GM21381 (cell line): Measurements from ENCODE around the gene TSEN2.
"Not testable (repeated sequence)": the region's sequence is repeated elsewhere in the genome, so short reads cannot be mapped to it uniquely, and the experiment has no call there.

ENCODE experiments used
- ATAC-seq: cut with Tn5 transposase; IDR thresholded peaks from one replicate; pipeline ENCODE4 v1.9.1; 2021; ENCODE audit warnings: mild to moderate bottlenecking, moderate library complexity; ENCODE audit not compliant: unreplicated experiment

TSEN2 gene

GRCh38 chr3:12501360-12502020 lies 17.2 kb downstream of the TSEN2 start:
- ATAC-seq = no peak

- no peak for ATAC-seq
Measured at GRCh38 chr3:12503126-12503957, 19.1 kb downstream of the TSEN2 start.

GRCh38 chr3:12506201-12506709 lies 22.0 kb downstream of the TSEN2 start:
- ATAC-seq = no peak

- ATAC-seq = no peak
Measured at GRCh38 chr3:12507591-12508281, 23.5 kb downstream of the TSEN2 start.

- ATAC-seq = no peak
Measured at GRCh38 chr3:12508291-12508700, 24.0 kb downstream of the TSEN2 start.

GRCh38 chr3:12509466-12509865 lies 25.2 kb downstream of the TSEN2 start:
- no peak for ATAC-seq

GRCh38 chr3:12512534-12513118 lies 28.3 kb downstream of the TSEN2 start:
- ATAC-seq = no peak

- no peak for ATAC-seq
Measured at GRCh38 chr3:12513694-12514446, 29.6 kb downstream of the TSEN2 start.

GRCh38 chr3:12515631-12516030 lies 31.4 kb downstream of the TSEN2 start:
- ATAC-seq = no peak

GRCh38 chr3:12516873-12517272 lies 32.6 kb downstream of the TSEN2 start:
- ATAC-seq = no peak

- ATAC-seq = no peak
Measured at GRCh38 chr3:12518261-12519028, 34.2 kb downstream of the TSEN2 start.

GRCh38 chr3:12521010-12521409 lies 36.7 kb downstream of the TSEN2 start:
- ATAC-seq = no peak

- no peak for ATAC-seq
Measured at GRCh38 chr3:12522721-12523120, 38.4 kb downstream of the TSEN2 start.

GRCh38 chr3:12527757-12528143 lies 43.5 kb downstream of the TSEN2 start:
- ATAC-seq = no peak

GRCh38 chr3:12532182-12532581 lies 47.9 kb downstream of the TSEN2 start:
- ATAC-seq = no peak

GRCh38 chr3:12536423-12536822 lies 52.1 kb downstream of the TSEN2 start:
- no peak for ATAC-seq

- ATAC-seq = no peak
Measured at GRCh38 chr3:12541625-12542024, 57.3 kb downstream of the TSEN2 start.

GRCh38 chr3:12543497-12543896 lies 59.2 kb downstream of the TSEN2 start:
- ATAC-seq = not testable (repeated sequence)

GRCh38 chr3:12544652-12545472 lies 60.6 kb downstream of the TSEN2 start:
- no peak for ATAC-seq
